B cell (primary cell): ENCODE results near the gene CHMP1A. TPM values are rescaled to one million over a fixed set of nuclear protein-coding genes. Genes with fewer than 3 reads are reported as not detected.

ENCODE experiments used
- ATAC-seq: fragments of 200-7000 bp; cut with Tn5 transposase; one replicate; pipeline ENCODE4 v1.10.0; 2021; ENCODE audit warnings: low read depth, mild to moderate bottlenecking, moderate number of reproducible peaks, moderate library complexity
- CTCF ChIA-PET: fragments of 350-600 bp; sonication (Branson Sonifier 250); formaldehyde crosslinking; loops from one replicate; lab custom pipeline; 2021; ENCODE audit warnings: antibody characterized with exemption, inconsistent platforms; lab: Charles Lee
- POLR2A ChIA-PET: fragments of 350-600 bp; sonication (Branson Sonifier 250); formaldehyde crosslinking; loops from one replicate; lab custom pipeline; 2021; ENCODE audit warnings: antibody characterized with exemption; lab: Charles Lee
- DNase-seq: peaks from one replicate; pipeline ENCODE4 v3.0.0; 2013
- H2AFZ ChIP-seq: 2 replicates; pipeline ENCODE4 v1.6.1; 2012; ENCODE audit warnings: mild to moderate bottlenecking, low read depth, low read length; ENCODE audit not compliant: insufficient read depth, poor library complexity, severe bottlenecking
- H3K27ac ChIP-seq, 2 donors: 1 replicate in 1 of 2; 2 replicates in 1 of 2; pipeline ENCODE4 v1.5.1; 2012 to 2013; ENCODE audit warnings: low read length in 2 of 2, mild to moderate bottlenecking in 2 of 2, moderate library complexity in 1 of 2
- H3K27me3 ChIP-seq, 4 experiments: fragments of 200-600 bp in 1 of 4; sonication (generic) in 1 of 4; replicated peaks in 1 of 4; 1 replicate in 2 of 4; 2 replicates in 2 of 4; pipeline versions ENCODE4 v1.6.1 to v1.7.0; 2013 to 2016; ENCODE audit warnings: low read length in 3 of 4, mild to moderate bottlenecking in 2 of 4, mixed read lengths in 1 of 4, moderate library complexity in 1 of 4; ENCODE audit not compliant: insufficient read depth in 4 of 4, control insufficient read depth in 3 of 4; ENCODE audit errors: control extremely low read depth in 1 of 4
- H3K36me3 ChIP-seq, 2 experiments: replicated peaks in 1 of 2; 1 replicate in 1 of 2; 2 replicates in 1 of 2; pipeline versions ENCODE4 v1.6.1 to v1.7.1; 2013; ENCODE audit warnings: low read length in 1 of 2; ENCODE audit not compliant: insufficient read depth in 2 of 2, control insufficient read depth in 1 of 2; ENCODE audit errors: control extremely low read depth in 1 of 2, extremely low read depth in 1 of 2
- H3K4me1 ChIP-seq, 2 donors: fragments of 200-600 bp in 1 of 2; sonication (generic) in 1 of 2; 1 replicate in 1 of 2; 2 replicates in 1 of 2; pipeline versions ENCODE4 v1.5.1 to v1.6.1; 2013 to 2017; ENCODE audit warnings: low read length in 2 of 2; ENCODE audit not compliant: control insufficient read depth in 2 of 2, insufficient read depth in 2 of 2
- H3K4me2 ChIP-seq: replicated peaks from 2 replicates; pipeline ENCODE3; 2012; ENCODE audit warnings: mild to moderate bottlenecking, low read depth, low read length; ENCODE audit not compliant: poor library complexity, severe bottlenecking
- H3K4me3 ChIP-seq, 5 experiments: fragments of 200-600 bp in 1 of 5; sonication (generic) in 1 of 5; 1 replicate in 3 of 5; 2 replicates in 2 of 5; pipeline versions ENCODE4 v1.5.1 to v1.7.0; 2011 to 2016; ENCODE audit warnings: low read length in 4 of 5, mild to moderate bottlenecking in 4 of 5, low read depth in 2 of 5, control low read depth in 1 of 5, moderate library complexity in 1 of 5; ENCODE audit not compliant: insufficient read depth in 1 of 5; ENCODE audit errors: control extremely low read depth in 1 of 5, extremely low read depth in 1 of 5
- H3K79me2 ChIP-seq: fragments of 200-600 bp; sonication (generic); one replicate; pipeline ENCODE4 v1.6.0; 2016; ENCODE audit warnings: low read length; ENCODE audit not compliant: control insufficient read depth, insufficient read depth
- H3K9ac ChIP-seq: fragments of 200-600 bp; sonication (generic); 2 replicates; pipeline ENCODE4 v1.6.1; 2017; ENCODE audit warnings: mild to moderate bottlenecking, low read length, moderate library complexity
- H3K9me3 ChIP-seq, 3 donors: one replicate each; pipeline versions ENCODE4 v1.6.1 to v1.7.1; 2013; ENCODE audit warnings: low read length in 2 of 3; ENCODE audit not compliant: control insufficient read depth in 2 of 3, insufficient read depth in 1 of 3; ENCODE audit errors: control extremely low read depth in 1 of 3
- H4K20me1 ChIP-seq: 2 replicates; pipeline ENCODE4 v1.6.0; 2012; ENCODE audit warnings: mild to moderate bottlenecking, low read length; ENCODE audit not compliant: insufficient read depth, control insufficient read depth, poor library complexity, severe bottlenecking
- H3K27ac Mint-ChIP-seq: one replicate; pipeline ENCODE4 v1.8.0; 2021; ENCODE audit warnings: mixed read lengths
- H3K27me3 Mint-ChIP-seq: one replicate; pipeline ENCODE4 v1.8.0; 2021; ENCODE audit warnings: mixed read lengths
- H3K4me1 Mint-ChIP-seq: one replicate; pipeline ENCODE4 v1.8.0; 2021; ENCODE audit warnings: mixed read lengths
- H3K4me3 Mint-ChIP-seq: one replicate; pipeline ENCODE4 v1.8.0; 2021; ENCODE audit warnings: mixed read lengths
- H3K9me3 Mint-ChIP-seq: one replicate; pipeline ENCODE4 v1.8.0; 2022; ENCODE audit warnings: mixed read lengths; ENCODE audit not compliant: insufficient read depth
- CTCF ChIP-seq: fragments of 200-600 bp; IDR thresholded peaks from one replicate; pipeline ENCODE4 v1.8.0; 2022; ENCODE audit warnings: antibody characterized with exemption, mild to moderate bottlenecking
- EZH2 ChIP-seq: IDR thresholded peaks from 2 replicates; pipeline ENCODE4 v1.6.1; 2012; ENCODE audit warnings: borderline replicate concordance, low read depth, mild to moderate bottlenecking, moderate library complexity, low read length; ENCODE audit not compliant: insufficient read depth, poor library complexity, severe bottlenecking
- WGBS: methylation state at CpG from one replicate; pipeline ENCODE4 v1.1.5; 2013; ENCODE audit warnings: missing lambda C conversion rate; ENCODE audit not compliant: insufficient coverage; 5-methylcytosine and 5-hydroxymethylcytosine counted together
- intact Hi-C: fragments of 100-400 bp; cut with micrococcal nuclease; formaldehyde crosslinking; loops from one replicate; pipeline ENCODE4 v1.10.0; 2022
- polyA plus RNA-seq: library from polyadenylated mRNA; depleted of rRNA; stranded (reverse); fragments of >200 nt; gene quantifications from 2 replicates; pipeline ENCODE4 v1.2.3, GENCODE V29; 2012
- total RNA-seq, 2 donors: library from RNA; stranded (reverse); fragments of 120-200 nt in 1 of 2; gene quantifications; 1 replicate in 1 of 2; 2 replicates in 1 of 2; pipeline versions ENCODE4 v1.2.3 to v1.2.4, GENCODE V29; 2013 to 2022

The CHMP1A gene
- total and polyA plus RNA-seq, 2 donors (not counting 1 experiment from before 2014, with no cell fraction given): 80.4 to 88.1 TPM

GRCh38 chr16:89651584-89651983, 5.9 kb downstream of the CHMP1A start:
- H3K4me3 Mint-ChIP-seq: no peak overlapping the region
- intact Hi-C loops: loop anchor here (10.0 kb wide), 1 partner anchor 407 kb away; no protein-coding TSS in a partner anchor
- H3K27ac Mint-ChIP-seq: no peak overlapping the region
- DNase-seq (no peak), ATAC-seq (no peak)
- Histone ChIP-seq H3K9ac (no peak overlapping the region), H4K20me1 (peaks cover 42% of the 10 kb centered on the region), H3K4me3 (no peak overlapping the region), H2AFZ (no peak overlapping the region), H3K27me3 (no peaks in the 10 kb centered on the region), H3K4me2 (no peak overlapping the region), H3K79me2 (peaks cover 35% of the 10 kb centered on the region), H3K4me1 (peaks cover 4 to 5% of the 10 kb centered on the region in 2 donors), H3K27ac (no peak overlapping the region), H3K9me3 (no peaks in the 10 kb centered on the region), H3K36me3 (peaks cover 2 to 29% of the 10 kb centered on the region in 2 experiments)
- 96% methylated on average over 15 of the region's 15 CpGs for WGBS
- CTCF ChIA-PET: no interaction called here
- TF ChIP-seq EZH2 (no peak), CTCF (no peak)
- H3K4me1 Mint-ChIP-seq: peaks cover 15% of the 10 kb centered on the region
- H3K9me3 Mint-ChIP-seq: no peaks in the 10 kb centered on the region
- POLR2A ChIA-PET: no interaction called here
- no peaks in the 10 kb centered on the region for H3K27me3 Mint-ChIP-seq

- peaks cover 21% of the 10 kb centered on the region for H4K20me1 ChIP-seq
- peaks cover 5 to 39% of the 10 kb centered on the region in 2 experiments for H3K36me3 ChIP-seq
- no peaks in the 10 kb centered on the region for H3K9me3 Mint-ChIP-seq
- no peaks in the 10 kb centered on the region for H3K27me3 Mint-ChIP-seq
- DNase-seq (no peak), ATAC-seq (no peak)
- no peaks in the 10 kb centered on the region for H3K79me2 ChIP-seq
- TF ChIP-seq CTCF (no peak), EZH2 (no peak)
- H3K27ac Mint-ChIP-seq: no peak overlapping the region
- no peak overlapping the region for H3K4me3 Mint-ChIP-seq
- intact Hi-C loops: no loop called here
- H3K4me1 Mint-ChIP-seq: no peaks in the 10 kb centered on the region
- H3K4me2 ChIP-seq: no peak overlapping the region
- CTCF ChIA-PET: no interaction called here
- no peak overlapping the region for H3K9ac ChIP-seq
- H3K27ac ChIP-seq: no peak overlapping the region
- H2AFZ ChIP-seq: no peak overlapping the region
- WGBS: 97% methylated on average over 12 of the region's 12 CpGs
- H3K4me3 ChIP-seq: no peak overlapping the region
- H3K4me1 ChIP-seq: no peaks in the 10 kb centered on the region
- no peaks in the 10 kb centered on the region for H3K27me3 ChIP-seq
- POLR2A ChIA-PET: interaction anchor here (0.6 kb wide), 2 partner anchors 84 to 330 kb away, joined by 3 to 4 read pairs; no protein-coding TSS in a partner anchor
- H3K9me3 ChIP-seq: no peaks in the 10 kb centered on the region
Observed at GRCh38 chr16:89646906-89647305, 10.6 kb downstream of the CHMP1A start.
